GM12891 (cell line): ENCODE measurements around the gene FNDC11.

ENCODE experiments used
- POLR2A ChIP-seq: IDR thresholded peaks from 2 replicates; pipeline ENCODE4 v1.6.1; 2011; ENCODE audit warnings: low read depth, low read length, control low read depth
- POLR2AphosphoS5 ChIP-seq: IDR thresholded peaks from 2 replicates; pipeline ENCODE4 v1.6.1; 2011; ENCODE audit warnings: low read depth, low read length, control low read depth
- TAF1 ChIP-seq: IDR thresholded peaks from 2 replicates; pipeline ENCODE4 v1.6.1; 2011; ENCODE audit warnings: low read depth, low read length, control low read depth

- no peak for TF ChIP-seq TAF1
- no peak for TF ChIP-seq POLR2A
- TF ChIP-seq POLR2AphosphoS5 = no peak
These were observed 32.8 kb downstream of the FNDC11 start for GRCh38 chr20:63586797-63587196.
